GM19328 (cell line): ENCODE measurements around the gene SCN2B.

Experiments used
- ATAC-seq: cut with Tn5 transposase; IDR thresholded peaks from one replicate; pipeline ENCODE4 v1.9.1; 2021; ENCODE audit warnings: mild to moderate bottlenecking, moderate library complexity; ENCODE audit not compliant: unreplicated experiment

SCN2B gene

GRCh38 chr11:118175031-118175992 is 1.1 kb downstream of the SCN2B start:
- no peak for ATAC-seq

GRCh38 chr11:118174006-118174567 is 2.4 kb downstream of the SCN2B start:
- no peak for ATAC-seq

GRCh38 chr11:118172356-118172755 is 4.1 kb downstream of the SCN2B start:
- no peak for ATAC-seq

GRCh38 chr11:118171269-118172062 is 5.0 kb downstream of the SCN2B start:
- ATAC-seq, result no peak

GRCh38 chr11:118170882-118171268 is 5.6 kb downstream of the SCN2B start:
- ATAC-seq, result no peak

GRCh38 chr11:118170231-118170630 is 6.2 kb downstream of the SCN2B start:
- no peak for ATAC-seq

GRCh38 chr11:118169300-118170140 is 6.9 kb downstream of the SCN2B start:
- no peak for ATAC-seq

GRCh38 chr11:118168751-118169150 is 7.7 kb downstream of the SCN2B start:
- no peak for ATAC-seq

- no peak for ATAC-seq
Observed at GRCh38 chr11:118168316-118168715, 8.1 kb downstream of the SCN2B start.

GRCh38 chr11:118167906-118168305 is 8.5 kb downstream of the SCN2B start:
- no peak for ATAC-seq

GRCh38 chr11:118167253-118167652 is 9.2 kb downstream of the SCN2B start:
- no peak for ATAC-seq

- ATAC-seq, result no peak
Observed at GRCh38 chr11:118166641-118167040, 9.8 kb downstream of the SCN2B start.

GRCh38 chr11:118164885-118165284 is 11.6 kb downstream of the SCN2B start:
- ATAC-seq, result no peak

- no peak for ATAC-seq
Observed at GRCh38 chr11:118163494-118163893, 12.9 kb downstream of the SCN2B start.

GRCh38 chr11:118162846-118163245 is 13.6 kb downstream of the SCN2B start:
- no peak for ATAC-seq

- ATAC-seq, result no peak
Observed at GRCh38 chr11:118161786-118162185, 14.7 kb downstream of the SCN2B start.

GRCh38 chr11:118157186-118157895 is 19.1 kb downstream of the SCN2B start:
- ATAC-seq, result no peak

GRCh38 chr11:118156531-118157185 is 19.8 kb downstream of the SCN2B start:
- no peak for ATAC-seq

GRCh38 chr11:118155776-118156530 is 20.5 kb downstream of the SCN2B start:
- no peak for ATAC-seq
